Measurements from ENCODE around the gene NCOA6.
"Not testable (repeated sequence)": the region's sequence is repeated elsewhere in the genome, so short reads cannot be mapped to it uniquely, and the experiment has no call there.

NCOA6 gene

GRCh38 chr20:34717230-34718095, 108.0 kb downstream of the NCOA6 start:
- no peak for DNase-seq

GRCh38 chr20:34716921-34717229, 108.6 kb downstream of the NCOA6 start:
- DNase-seq: no peak

GRCh38 chr20:34715384-34715783, 110.1 kb downstream of the NCOA6 start:
- no peak for DNase-seq

DNA sequence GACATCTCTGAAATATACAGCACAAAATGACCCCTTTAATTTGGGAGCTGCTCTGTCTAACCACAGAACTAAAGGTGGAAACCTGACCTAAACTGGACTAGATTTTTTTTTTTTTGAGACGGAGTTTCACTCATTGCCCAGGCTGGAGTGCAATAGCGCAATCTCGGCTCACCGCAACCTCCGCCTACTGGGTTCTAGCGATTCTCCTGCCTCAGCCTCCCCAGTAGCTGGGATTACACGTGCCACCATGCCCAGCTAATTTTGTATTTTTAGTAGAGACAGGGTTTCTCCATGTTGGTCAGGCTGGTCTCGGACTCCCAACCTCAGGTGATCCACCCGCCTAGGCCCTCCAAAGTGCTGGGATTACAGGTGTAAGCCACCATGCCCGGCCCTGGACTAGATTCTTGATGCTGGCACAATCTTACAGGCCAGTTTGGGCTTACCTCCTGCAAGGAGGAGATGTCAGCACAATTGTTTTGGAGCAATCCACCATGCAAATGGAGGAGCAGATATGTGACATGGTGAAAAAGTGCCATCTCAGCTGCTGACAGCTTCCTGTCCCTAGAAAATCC, 111.4 kb downstream of the NCOA6 start:
- not testable (repeated sequence) for DNase-seq

- DNase-seq: no peak
Observed at GRCh38 chr20:34713194-34713943, 112.1 kb downstream of the NCOA6 start.

GRCh38 chr20:34712525-34713192, 112.8 kb downstream of the NCOA6 start:
- no peak for DNase-seq

- no peak for DNase-seq
Observed at GRCh38 chr20:34711813-34712430, 113.5 kb downstream of the NCOA6 start.

DNA sequence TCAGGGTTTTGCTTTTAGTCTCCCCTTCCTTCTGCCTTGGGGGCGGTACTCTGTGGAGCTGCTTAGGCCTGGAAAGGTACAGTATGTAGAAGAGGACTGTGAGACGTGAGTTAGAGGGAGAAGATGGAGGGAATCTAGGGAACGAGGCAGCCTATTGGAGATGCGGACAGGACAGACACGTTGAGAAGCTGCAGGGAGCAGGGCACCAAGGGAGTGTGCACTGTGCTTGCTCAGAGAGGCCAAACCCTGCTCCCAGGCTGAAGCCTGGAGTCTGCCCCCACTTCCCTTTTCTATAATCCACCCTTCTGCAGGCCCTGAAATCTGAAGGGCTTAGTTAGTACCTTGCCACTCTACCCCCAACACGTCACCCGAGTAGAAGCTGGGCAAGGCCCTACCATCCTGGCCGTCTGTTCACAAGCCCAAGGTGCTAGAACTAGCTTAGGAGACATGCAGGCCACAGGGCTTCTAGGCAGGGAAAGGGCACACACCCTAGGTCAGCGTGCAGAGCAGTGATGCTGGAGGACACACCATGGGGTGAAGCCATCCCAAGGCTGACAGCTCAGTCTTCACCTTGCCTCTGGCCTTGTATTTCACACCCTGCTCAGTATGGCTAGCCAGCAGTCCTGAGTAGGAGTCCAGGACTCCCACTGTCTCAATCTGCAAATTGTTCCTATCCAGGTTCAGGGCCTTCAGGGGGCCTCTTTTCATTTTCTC, 114.4 kb downstream of the NCOA6 start:
- DNase-seq: no peak

DNA sequence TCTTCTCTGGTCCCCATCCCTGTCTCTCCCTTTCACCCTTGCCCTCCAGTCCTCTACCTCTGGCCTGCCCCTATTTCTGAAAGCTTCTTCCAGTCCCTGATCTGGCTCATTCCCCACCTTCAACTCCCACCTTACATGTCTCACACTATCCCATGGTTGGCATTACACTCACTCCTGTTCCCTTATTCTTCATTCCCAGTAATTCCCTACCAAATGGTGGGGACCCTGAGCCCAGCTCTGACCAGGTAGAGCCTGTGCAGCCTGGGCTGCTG, 114.9 kb downstream of the NCOA6 start:
- DNase-seq: no peak

- peak; percentile 84 for DNase-seq
Observed at GRCh38 chr20:34709831-34710567, 115.5 kb downstream of the NCOA6 start.

DNA sequence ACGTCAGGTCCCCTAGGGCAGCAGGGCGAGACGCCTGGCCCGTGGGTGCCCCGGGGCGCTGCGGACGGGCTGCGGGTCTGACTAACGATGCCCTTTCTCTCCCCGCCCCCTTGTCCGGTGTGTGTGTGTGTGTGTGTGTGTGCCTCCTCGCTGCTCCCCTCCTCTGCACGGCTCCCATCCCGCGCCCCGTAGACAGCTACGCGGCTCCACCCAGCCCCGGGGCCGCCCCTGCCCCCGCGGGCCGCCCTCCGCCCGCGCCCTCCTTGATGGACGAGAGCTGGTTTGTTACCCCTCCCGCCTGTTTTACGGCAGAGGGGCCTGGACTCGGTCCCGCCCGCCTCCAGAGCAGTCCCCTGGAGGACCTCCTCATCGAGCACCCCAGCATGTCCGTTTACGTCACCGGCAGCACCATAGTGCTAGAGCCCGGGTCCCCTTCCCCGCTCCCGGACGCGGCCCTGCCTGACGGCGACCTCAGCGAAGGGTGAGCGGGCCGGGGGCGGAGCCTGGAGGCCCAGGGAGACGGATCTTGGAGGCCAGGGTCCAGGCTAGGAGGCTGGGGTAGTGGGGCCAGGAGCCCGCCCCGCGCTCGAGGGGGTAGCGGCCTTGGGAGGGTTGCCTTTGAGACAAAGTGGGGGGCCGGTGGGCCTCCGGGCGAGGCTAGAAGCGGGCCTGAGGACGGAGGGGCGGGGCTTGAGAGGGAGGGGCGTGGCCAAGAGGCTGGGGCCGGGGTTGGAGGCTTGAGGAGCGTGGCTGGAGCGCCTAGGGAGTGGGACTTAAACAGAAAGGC, 116.2 kb downstream of the NCOA6 start:
- DNase-seq: peak; percentile 86

- DNase-seq: peak; percentile 61
Observed at GRCh38 chr20:34708621-34709043, 116.8 kb downstream of the NCOA6 start.

DNA sequence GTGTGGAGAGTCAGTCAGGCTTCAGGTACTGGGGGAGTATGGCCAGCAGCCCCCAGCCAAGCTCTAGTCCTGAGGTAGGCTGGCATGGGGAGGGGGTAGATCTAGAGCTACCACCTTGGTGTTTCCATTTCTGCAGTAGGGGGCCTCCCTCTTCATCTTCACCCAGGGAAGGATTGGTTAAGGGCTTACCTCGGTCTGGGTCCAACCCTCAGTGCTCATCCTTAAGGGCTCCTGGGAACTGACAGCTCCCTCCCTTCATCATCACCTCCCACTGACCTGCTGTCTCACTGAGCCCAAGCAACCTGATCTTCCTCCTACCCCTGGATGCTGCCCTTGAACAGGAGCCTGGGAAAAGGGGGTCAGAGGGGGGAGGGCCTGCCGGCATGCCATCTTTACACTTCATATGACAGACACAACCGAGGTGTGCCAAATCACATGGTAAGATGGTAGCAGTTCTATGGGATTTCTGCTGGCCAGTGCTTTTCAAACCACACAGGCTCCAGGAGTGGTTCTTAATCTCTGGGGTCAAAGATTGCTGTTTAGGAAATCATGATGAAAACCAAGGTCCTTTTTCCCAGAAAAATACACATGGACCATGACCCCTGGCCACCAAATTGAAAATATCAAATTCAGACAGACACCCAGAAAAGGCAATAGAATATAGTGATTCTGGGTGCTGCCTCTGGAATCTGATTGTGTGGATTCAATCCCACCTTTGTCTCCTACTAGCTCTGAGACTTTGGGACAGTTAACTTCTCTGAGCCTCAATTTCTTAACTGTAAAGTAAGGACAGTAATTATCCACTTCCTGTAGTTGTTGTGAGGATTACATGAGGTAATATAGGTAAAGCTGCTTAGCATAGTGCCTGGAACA, 118.3 kb downstream of the NCOA6 start:
- DNase-seq: no peak

DNA sequence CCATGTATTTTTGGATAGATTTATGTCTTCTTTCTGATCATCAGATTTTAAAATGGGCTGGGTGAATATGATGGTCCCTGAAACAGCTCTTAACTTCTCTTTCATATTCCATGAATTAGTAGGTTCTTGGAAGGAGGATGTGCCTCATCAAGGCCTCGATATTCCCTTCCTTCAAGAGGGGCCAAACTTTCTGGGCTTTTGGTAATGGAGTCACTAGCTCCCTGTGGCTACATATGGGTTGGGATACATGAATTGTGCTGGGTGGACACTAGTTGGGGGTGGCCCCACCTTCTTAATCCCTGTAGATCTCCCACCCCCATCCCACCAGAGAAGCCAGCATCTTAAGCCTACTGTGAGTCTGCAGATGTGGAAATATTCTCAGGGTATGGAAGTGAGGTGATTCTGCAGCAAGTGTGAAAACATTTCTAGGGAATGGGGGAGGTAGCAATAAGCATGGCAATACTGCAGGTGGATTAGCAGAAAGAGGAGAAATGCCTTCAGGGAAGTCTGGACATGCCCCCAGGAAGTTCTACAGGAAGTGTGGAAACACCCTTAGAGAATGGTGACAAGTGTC, 119.1 kb downstream of the NCOA6 start:
- no peak for DNase-seq

GRCh38 chr20:34705397-34706301, 119.8 kb downstream of the NCOA6 start:
- DNase-seq: peak; percentile 20

- peak; percentile 51 for DNase-seq
Observed at GRCh38 chr20:34705008-34705396, 120.4 kb downstream of the NCOA6 start.

DNA sequence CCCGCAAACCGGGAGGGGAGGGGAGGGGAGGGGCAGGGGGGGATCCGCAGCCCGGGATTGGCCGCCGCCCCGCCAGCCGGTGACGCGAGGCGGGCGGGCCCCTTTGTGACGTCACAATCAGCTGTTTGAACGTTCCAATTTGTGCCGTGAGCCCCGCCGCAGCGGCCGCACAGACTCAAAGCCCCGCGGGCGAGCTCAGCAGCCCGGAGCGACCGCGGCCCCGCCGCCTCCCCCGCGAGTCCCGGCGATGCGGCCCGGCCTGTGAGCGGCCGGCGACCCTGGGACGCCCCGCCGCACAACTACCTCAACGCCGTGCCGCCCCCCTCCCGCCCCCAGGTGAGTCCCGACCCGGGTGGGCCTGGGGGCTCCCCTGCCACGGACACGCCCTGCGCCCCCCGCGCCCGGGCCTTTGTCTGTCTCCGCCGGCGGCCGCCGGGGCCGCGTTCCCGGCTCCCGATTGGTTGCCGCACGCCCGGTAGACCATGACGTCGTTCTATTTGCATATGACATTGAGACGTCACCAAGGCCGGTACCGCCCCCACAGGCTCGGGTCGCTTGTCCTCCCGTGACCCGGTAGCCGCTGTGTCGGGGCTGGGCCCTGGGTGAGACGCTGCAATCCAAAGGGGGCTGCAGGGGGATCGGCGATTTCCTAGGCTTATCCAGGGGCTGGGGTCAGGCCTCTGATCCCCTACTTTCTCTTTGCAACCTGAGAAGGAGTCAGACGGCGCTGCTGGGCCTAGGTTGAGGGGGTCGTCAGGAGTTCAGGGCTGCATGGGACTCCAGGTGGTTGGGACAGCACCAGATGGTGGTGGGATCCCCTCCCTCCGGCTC, 121.1 kb downstream of the NCOA6 start, which contains the start of gene TP53INP2:
Gene TP53INP2, plus strand, starts transcription at position 168 of the 831 bp plus-strand sequence. CDS start 4,396 bp downstream, outside the sequence.
- peak; percentile 93 for DNase-seq
